OCI-LY3 (cell line): Measurements from ENCODE around the gene PICALM.

Source experiments
- CTCF ChIP-seq: fragments of 200-600, 300-600 bp; sonication (generic); IDR thresholded peaks from 2 replicates; pipeline ENCODE4 v1.5.1; 2014; ENCODE audit warnings: antibody characterized with exemption, low read length, low read depth
- EZH2phosphoT487 ChIP-seq: fragments of 200-600 bp; shearing (Covaris generic); IDR thresholded peaks from 2 replicates; pipeline ENCODE4 v1.6.1; 2018; ENCODE audit warnings: antibody characterized with exemption, mixed run types, low read depth

GRCh38 chr11:85912414-85912813, 156.5 kb downstream of the PICALM start:
- TF ChIP-seq CTCF (no peak), EZH2phosphoT487 (no peak)
